ENCODE measurements around the gene NOSTRIN.

GRCh38 chr2:168816369-168816768, 13.9 kb downstream of the NOSTRIN start:
- TF ChIP-seq POLR2A (IDR thresholded peaks at IDR 0.05), result no peak
- TF ChIP-seq CTCF (IDR thresholded peaks at IDR 0.05), result no peak
- TF ChIP-seq POLR2AphosphoS5 (IDR thresholded peaks at IDR 0.05), result no peak
- TF ChIP-seq EP300 (IDR thresholded peaks at IDR 0.05), result no peak

Data from sigmoid colon (tissue), 4 donors.